Osteocyte (in vitro differentiated cells): Measurements from ENCODE around the gene PRRC2B. TPM values are rescaled to one million over a fixed set of nuclear protein-coding genes. Genes with fewer than 3 reads are reported as not detected.
"Not testable (repeated sequence)": the region's sequence is repeated elsewhere in the genome, so short reads cannot be mapped to it uniquely, and the experiment has no call there.

Source experiments
- DNase-seq: peaks from one replicate; pipeline ENCODE4 v3.0.0; 2021; ENCODE audit warnings: mixed read lengths; ENCODE audit not compliant: unreplicated experiment; ENCODE audit errors: extremely low spot score
- H3K27ac Mint-ChIP-seq: one replicate; pipeline ENCODE4 v1.8.0; 2021; ENCODE audit warnings: mild to moderate bottlenecking, mixed read lengths; ENCODE audit not compliant: unreplicated experiment
- H3K27me3 Mint-ChIP-seq: one replicate; pipeline ENCODE4 v1.8.0; 2021; ENCODE audit warnings: mixed read lengths; ENCODE audit not compliant: unreplicated experiment
- H3K36me3 Mint-ChIP-seq: one replicate; pipeline ENCODE4 v1.8.0; 2021; ENCODE audit warnings: mixed read lengths; ENCODE audit not compliant: unreplicated experiment
- H3K4me1 Mint-ChIP-seq: one replicate; pipeline ENCODE4 v1.8.0; 2021; ENCODE audit warnings: mixed read lengths; ENCODE audit not compliant: unreplicated experiment
- H3K4me3 Mint-ChIP-seq: one replicate; pipeline ENCODE4 v1.8.0; 2021; ENCODE audit warnings: mild to moderate bottlenecking, moderate library complexity, mixed read lengths; ENCODE audit not compliant: unreplicated experiment
- H3K9me3 Mint-ChIP-seq: one replicate; pipeline ENCODE4 v1.8.0; 2021; ENCODE audit warnings: mixed read lengths; ENCODE audit not compliant: unreplicated experiment
- CTCF ChIP-seq: fragments of 200-600 bp; sonication (generic); IDR thresholded peaks from 2 replicates; pipeline ENCODE4 v1.5.0; 2021; ENCODE audit warnings: antibody characterized with exemption, mild to moderate bottlenecking, moderate library complexity
- total RNA-seq: library from RNA; stranded (reverse); gene quantifications from 2 replicates; pipeline ENCODE4 v1.2.1, GENCODE V29; 2021

Gene PRRC2B
- total RNA-seq, 1 donor from 2014 or later, result 290 TPM

DNA sequence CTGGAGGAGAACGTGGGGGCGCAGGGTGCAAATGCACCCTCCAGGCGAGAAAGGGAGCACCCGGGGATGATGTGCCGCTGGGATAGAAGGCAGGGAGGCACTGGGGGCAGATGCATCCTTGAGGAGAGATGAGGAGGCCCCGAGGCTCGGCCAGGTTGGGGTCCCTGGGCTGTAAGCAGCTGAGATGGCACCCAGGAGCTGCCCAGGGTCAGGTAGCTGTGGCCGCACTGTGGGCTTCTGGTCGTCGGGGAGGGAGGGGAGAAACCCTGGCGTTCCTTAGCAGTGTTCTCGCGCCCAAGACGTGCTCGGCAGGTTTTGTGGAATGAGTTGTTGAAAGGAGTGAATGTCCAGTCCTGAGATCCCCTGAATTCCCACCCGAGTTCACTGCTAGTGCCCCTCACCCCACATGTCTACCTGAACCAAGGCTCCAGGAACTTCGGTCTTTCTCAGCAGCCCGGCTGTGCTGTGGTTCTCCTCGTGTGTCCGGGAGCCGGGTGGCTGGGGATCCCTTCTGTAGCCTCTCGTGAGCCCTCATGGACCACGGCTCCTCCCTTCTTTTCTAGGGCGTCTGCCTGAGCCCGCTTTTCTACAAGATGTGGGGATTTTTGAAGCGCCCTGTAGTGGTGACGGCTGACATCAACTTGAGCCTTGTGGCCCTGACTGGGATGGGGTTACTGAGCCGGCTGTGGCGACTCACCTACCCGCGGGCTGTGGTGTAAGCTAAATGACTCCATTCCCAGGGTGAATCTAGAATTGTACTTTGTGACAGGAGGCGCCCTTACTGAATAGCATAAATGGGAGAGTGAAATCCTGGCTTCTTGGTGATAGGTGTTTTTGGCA is 110.0 kb downstream of the PRRC2B start:
- Mint-ChIP-seq H3K4me1 (peaks cover 28% of the 10 kb centered on the region), H3K4me3 (peak overlapping the region; percentile 96), H3K27me3 (no peaks in the 10 kb centered on the region), H3K36me3 (peaks cover 15% of the 10 kb centered on the region), H3K27ac (peak overlapping the region; percentile 67), H3K9me3 (no peaks in the 10 kb centered on the region)
- TF ChIP-seq CTCF, result no peak
- no peak for DNase-seq

GRCh38 chr9:131505012-131505411 is 111.1 kb downstream of the PRRC2B start:
- DNase-seq, result no peak
- H3K9me3 Mint-ChIP-seq, result no peaks in the 10 kb centered on the region
- H3K4me3 Mint-ChIP-seq, result no peak overlapping the region
- H3K27me3 Mint-ChIP-seq, result no peaks in the 10 kb centered on the region
- no peak overlapping the region for H3K27ac Mint-ChIP-seq
- peaks cover 28% of the 10 kb centered on the region for H3K4me1 Mint-ChIP-seq
- no peak for TF ChIP-seq CTCF
- H3K36me3 Mint-ChIP-seq, result peaks cover 18% of the 10 kb centered on the region

DNA sequence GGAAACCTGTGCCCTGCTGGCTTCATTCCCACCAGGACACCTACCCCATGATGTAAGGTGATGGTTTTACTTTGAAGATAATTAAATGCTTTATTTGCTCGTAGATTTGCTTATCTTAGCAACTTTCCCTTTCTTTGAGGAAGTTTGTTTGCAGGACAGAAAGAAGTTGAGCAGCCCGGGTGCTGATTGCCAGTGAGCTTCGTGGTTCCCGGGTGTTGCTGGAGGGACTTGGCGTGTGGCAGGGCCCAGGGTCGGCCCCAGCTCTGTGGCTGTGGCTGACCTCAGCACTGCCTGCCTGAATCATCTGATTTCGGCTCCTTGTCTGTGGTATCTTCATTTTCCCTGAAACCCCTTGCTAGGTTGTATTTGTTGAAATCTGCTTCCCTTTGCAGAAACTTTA is 117.5 kb downstream of the PRRC2B start:
- H3K27me3 Mint-ChIP-seq, result no peaks in the 10 kb centered on the region
- TF ChIP-seq CTCF, result no peak

DNA sequence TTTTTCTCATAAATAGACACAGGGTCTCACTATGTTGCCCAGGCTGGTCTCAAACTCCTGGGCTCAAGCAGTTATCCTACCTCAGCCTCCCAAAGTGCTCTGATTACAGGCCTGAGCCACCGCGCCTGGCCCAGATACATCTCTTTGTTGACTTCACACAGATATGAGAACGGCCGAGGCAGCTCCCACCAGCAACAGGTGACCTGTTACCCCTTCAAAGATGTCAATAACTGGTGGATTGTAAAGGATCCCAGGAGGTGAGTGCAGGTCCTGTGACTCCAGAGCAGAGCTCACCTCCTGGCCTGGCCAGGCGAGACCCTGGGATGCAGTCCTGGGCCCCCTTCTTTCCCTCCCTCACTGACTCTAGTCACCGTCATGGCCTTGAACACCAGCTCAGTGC is 118.0 kb downstream of the PRRC2B start:
- no peaks in the 10 kb centered on the region for H3K9me3 Mint-ChIP-seq
- no peak overlapping the region for H3K4me3 Mint-ChIP-seq
- no peaks in the 10 kb centered on the region for H3K4me1 Mint-ChIP-seq
- H3K27ac Mint-ChIP-seq, result no peak overlapping the region
- TF ChIP-seq CTCF, result no peak
- no peak for DNase-seq
- no peaks in the 10 kb centered on the region for H3K27me3 Mint-ChIP-seq
- peaks cover 27% of the 10 kb centered on the region for H3K36me3 Mint-ChIP-seq

More for the DNA sequence above, 117.5 kb downstream of the PRRC2B start:
- H3K9me3 Mint-ChIP-seq, result no peaks in the 10 kb centered on the region
- peaks cover 29% of the 10 kb centered on the region for H3K36me3 Mint-ChIP-seq
- H3K27ac Mint-ChIP-seq, result no peak overlapping the region
- H3K4me1 Mint-ChIP-seq, result no peaks in the 10 kb centered on the region
- no peak for DNase-seq
- H3K4me3 Mint-ChIP-seq, result no peak overlapping the region

- Mint-ChIP-seq H3K27me3 (no peaks in the 10 kb centered on the region), H3K9me3 (no peaks in the 10 kb centered on the region), H3K36me3 (peaks cover 32% of the 10 kb centered on the region), H3K4me1 (no peaks in the 10 kb centered on the region), H3K27ac (no peak overlapping the region), H3K4me3 (no peak overlapping the region)
- TF ChIP-seq CTCF, result no peak
- no peak for DNase-seq
Observed at GRCh38 chr9:131513177-131513576, 119.3 kb downstream of the PRRC2B start.

DNA sequence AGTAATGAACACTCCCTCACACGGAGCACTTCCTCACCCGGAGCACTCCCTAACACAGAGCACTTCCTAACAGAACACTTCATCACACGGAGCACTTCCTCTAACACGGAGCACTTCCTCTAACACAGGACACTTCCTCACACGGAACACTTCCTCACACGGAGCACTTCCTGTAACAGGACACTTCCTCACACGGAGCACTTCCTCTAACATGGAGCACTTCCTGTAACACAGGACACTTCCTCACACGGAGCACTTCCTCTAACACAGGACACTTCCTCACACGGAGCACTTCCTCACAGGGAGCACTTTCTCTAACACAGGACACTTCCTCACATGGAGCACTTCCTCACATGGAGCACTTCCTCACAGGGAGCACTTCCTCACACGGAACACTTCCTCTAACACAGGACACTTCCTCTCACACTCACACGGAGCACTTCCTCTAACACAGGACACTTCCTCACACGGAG is 121.7 kb downstream of the PRRC2B start:
- H3K4me3 Mint-ChIP-seq, H3K4me1 Mint-ChIP-seq, H3K9me3 Mint-ChIP-seq, DNase-seq, H3K27ac Mint-ChIP-seq, H3K27me3 Mint-ChIP-seq: not testable (repeated sequence)
- peaks cover 37% of the 10 kb centered on the region for H3K36me3 Mint-ChIP-seq
